ENCODE data around the gene RAP1GDS1.

Gene RAP1GDS1

GRCh38 chr4:98491899-98492559, 230.8 kb downstream of the RAP1GDS1 start:
- H3K36me3 Mint-ChIP-seq = peaks cover 8% of the 10 kb centered on the region
- H3K4me3 Mint-ChIP-seq = no peak overlapping the region
- H3K9me3 Mint-ChIP-seq = no peaks in the 10 kb centered on the region
- peaks cover 28% of the 10 kb centered on the region for H3K4me1 Mint-ChIP-seq
- no peaks in the 10 kb centered on the region for H3K27me3 Mint-ChIP-seq
- peak overlapping the region; percentile 1 for H3K27ac Mint-ChIP-seq

- Mint-ChIP-seq H3K9me3 (no peaks in the 10 kb centered on the region), H3K27me3 (no peaks in the 10 kb centered on the region), H3K27ac (no peak overlapping the region), H3K4me1 (peaks cover 16% of the 10 kb centered on the region), H3K4me3 (no peak overlapping the region), H3K36me3 (peaks cover 10% of the 10 kb centered on the region)
Measured at GRCh38 chr4:98493296-98493695, 232.1 kb downstream of the RAP1GDS1 start.
